RPMI8226 (cell line): Measurements from ENCODE around the gene PCGF5.
A peak's percentile ranks its signal among the peaks of the same experiment; 100 is the strongest.
"Not testable (repeated sequence)": the region's sequence is repeated elsewhere in the genome, so short reads cannot be mapped to it uniquely, and the experiment has no call there.

Experiments used
- DNase-seq: peaks from one replicate; pipeline ENCODE4 v3.0.0-alpha.2; 2015

The PCGF5 gene

DNA sequence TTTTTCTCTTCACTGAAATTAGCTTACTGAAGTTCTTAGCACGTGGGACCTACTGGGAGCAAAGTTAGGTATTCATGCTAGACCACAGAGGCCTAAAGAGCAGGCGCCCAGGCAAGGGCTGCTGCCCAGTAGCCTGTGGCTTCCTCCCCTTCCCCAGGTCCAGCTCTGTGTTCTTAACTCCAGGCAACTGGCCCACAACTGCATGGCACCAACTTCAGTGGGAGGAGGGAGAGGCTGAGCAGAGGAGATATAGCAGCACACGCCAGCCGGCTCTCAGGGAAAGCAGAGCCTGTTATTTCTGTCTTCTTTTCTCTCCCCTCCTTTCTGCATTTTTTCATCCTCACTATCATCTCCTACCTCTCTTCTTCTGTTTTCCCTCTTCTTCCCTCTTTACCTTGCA is 67.4 kb downstream of the PCGF5 start:
- DNase-seq, result no peak

DNA sequence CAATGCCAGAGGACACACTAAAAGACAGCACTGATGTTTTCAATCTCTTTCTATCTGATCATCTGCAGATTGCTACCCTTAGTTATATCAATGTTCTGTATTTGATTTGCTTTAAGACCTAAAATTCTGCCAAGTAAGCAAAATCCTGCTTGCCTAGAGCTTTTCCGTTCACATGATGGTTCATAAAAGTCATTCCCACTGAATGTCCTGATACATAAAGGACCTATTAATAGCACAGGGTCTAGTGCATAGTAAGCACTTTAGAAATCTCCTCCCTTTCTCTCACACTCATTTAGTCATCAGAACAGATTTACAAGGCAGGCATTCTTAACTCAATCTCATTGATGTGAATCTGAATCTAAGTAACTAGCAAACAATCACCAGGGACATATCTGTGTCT is 68.8 kb downstream of the PCGF5 start:
- DNase-seq, result no peak

DNA sequence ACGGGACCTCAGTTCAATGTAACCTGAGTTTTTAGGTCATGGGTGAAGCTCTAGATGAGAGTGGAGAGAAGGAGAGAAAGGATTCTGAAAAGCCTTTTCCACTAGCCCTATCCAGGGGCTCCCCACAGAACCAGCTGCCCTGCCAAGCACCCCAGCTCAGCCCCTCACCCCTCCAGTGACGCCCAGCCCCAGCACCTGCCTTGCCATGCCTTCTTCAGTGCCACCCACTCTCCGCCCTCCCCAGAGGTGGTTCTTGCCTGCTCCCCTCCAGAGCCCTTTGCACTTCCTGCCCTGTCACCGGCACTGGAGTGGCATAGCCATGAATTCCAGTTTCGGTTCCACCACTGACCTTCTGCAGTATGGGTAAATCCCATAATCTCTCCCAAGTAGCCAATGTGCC is 70.1 kb downstream of the PCGF5 start:
- no peak for DNase-seq

DNA sequence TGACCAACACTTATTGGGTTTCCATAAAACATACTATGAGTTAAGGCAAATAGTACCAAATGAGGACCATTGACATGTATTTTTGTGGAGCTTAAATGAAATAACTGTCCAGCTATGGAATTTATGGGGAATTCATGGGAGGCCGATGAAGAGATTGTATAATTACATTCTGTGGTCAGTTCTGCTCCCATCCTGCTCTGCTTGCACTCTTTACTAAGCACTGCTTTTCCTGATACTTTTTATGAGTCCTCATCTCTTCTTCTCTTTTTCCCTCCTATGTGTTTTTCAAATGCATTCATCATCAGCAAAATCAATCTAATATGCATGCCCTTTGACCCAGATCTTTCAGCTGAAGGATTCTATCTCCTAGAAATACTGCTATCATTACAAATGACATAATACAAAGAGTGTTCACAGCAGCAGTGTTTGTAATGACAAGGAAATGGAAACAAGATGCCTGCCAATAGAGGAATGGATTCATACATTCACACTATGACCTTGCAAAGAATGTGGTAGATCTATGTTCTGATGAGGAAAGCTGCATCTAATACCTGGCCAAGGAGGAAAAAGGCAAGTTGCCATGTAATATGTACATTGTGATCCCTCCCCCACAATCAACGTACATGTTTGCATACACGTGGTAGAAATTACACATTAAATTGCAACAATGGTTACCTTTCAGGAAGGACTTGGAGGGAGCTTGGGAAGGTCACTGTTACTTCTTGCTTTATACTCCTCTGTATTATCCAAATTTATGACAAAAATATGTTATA is 73.9 kb downstream of the PCGF5 start:
- DNase-seq, result no peak

DNA sequence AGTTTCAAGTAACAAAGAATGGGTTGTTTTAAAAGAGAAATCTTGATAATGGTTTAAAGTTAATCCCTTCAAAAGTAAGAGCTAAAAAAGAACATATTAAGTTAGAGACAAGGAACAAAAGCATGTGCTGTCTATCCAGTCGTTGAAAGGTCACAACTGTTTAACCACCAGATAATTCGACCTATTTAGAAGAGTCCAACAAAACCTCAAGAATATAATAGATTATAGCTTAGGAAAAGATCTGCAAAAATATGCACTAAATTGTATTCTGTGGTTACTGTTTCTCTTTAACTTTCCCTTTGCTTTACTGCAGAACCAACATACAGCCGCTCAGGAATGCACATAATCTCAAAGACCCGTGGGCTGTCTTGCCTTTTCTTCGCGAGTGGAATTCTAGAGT is 74.9 kb downstream of the PCGF5 start:
- no peak for DNase-seq

DNA sequence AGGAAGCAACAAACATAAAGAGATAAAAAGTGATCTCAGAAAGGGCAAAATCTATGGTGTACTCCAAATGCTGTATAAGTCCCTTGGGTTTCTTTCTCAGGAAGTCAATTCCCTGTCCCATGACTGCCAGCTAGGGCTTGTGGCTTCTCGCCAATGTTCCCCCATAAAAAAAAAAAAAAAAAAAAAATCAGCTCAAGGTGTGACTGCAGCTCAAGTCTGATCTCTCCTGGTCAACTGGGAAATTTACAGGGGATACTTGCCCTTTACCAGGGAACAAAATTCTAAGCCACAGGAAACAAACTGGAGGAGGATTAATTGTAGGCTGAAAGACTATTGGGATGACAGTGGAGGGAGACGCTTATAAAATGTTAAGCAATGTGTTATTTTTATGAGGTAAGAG is 76.0 kb downstream of the PCGF5 start:
- no peak for DNase-seq

DNA sequence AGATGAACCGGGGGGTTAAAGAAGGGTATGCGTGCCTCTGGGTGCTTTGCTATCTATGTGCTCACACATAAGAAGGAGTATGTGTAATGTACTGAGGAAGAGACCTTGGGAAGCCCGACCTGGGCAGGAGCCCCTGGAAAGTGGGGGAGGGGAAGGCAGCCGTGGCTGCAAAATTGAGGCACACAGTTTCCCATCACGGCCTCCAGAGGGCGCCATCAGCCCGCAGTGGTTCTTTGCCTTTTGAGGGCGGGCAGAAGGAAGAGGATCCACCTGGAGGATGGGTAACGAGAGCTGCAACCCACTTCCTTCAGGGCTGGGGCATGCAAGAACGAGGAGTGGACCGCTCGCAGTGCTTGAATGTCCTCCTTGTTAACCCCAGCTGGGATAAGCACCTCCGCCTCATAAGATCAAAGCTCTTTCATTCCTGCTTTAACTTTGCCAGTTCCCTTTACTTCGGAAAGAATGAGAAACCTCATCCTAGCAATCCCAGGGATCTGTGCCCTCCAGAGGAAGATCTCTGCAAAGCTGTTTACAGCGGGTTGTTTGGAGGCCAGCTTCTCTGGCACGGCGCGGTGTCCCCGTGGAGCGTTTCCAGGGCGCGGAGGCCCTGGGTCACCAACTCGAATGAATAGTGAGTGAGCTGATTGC is 77.9 kb downstream of the PCGF5 start:
- peak; percentile 72 for DNase-seq

DNA sequence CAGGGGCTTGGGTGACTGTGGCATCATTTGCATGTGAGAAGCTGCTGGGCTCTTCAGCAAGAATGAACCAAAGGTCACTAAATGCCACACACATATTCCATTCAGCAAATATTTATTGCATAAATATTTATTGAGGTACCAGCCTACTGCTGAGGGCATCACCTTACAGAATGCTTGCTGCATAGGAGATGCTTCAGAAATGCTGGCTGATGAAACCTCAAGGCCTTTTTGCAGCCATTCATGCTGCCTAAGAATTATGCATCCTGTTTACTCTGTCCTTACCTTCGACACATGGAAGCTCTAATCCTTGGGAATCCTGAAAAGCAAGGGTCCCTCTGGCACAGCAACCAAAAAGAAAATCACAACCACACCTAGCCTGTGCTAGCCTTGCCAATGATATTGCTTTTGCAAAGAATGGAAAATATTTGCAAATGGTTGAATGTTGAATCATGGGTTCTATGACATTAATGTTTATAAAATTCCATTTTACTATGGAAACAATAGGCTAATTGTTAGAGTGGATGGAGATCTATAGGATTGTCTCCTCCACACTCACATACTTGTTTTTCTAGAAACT is 79.6 kb downstream of the PCGF5 start:
- DNase-seq, result no peak

DNA sequence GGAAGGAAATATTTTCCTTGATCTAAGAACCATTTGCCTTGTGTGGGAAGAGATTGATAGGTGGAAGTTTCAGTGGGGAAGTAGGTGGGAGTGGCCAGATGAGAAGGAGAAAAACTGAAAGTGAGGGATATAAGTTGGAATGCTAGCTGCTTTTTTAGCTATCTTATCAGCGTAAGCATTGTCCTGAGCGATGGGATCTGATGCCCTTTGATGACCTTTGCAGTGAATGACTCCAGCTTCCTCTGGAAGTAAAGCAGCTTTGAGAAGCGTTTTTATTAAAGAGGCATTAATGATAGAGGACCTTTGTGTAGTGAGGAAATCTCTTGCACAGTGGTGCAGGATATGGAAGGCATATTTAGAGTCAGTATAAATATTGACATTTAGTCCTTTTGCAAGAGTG is 82.5 kb downstream of the PCGF5 start:
- not testable (repeated sequence) for DNase-seq

DNA sequence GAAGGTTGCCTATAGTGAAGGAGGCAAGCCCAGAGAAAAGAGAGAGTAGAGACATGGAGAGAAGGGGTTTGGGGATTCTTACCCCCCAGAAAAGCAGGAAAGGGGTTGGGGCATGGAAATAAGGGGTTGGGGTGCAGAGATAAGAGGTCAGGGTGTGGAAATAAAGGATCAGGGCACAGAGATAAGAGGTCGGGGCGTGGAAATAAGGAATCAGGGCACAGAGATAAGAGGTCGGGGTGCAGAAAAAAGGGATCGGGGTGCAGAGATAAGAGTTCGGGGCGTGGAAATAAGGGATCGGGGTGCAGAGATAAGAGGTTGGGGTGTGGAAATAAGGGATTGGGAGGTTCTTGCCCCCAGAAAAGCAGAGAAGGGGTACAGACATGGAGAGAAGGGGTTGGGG is 85.5 kb downstream of the PCGF5 start:
- DNase-seq, result not testable (repeated sequence)

DNA sequence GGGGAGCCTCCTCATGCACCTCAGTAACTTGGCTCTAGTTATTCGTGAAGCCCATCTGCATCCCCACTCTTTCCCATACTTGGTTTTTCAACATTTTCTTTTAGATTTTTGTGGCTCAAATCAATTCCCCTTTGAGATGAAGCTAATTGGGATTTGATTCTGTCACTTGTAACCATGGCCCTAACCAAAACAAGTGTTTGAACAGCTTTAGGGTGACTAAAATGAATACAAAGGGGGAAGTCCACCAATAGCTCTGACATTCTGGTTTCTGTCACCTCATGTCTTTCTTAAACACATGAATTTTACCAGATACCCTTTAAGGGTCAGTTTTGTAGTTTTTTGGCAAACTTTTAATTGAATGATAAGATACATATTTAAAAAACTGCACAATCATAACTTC is 87.0 kb downstream of the PCGF5 start:
- no peak for DNase-seq

DNA sequence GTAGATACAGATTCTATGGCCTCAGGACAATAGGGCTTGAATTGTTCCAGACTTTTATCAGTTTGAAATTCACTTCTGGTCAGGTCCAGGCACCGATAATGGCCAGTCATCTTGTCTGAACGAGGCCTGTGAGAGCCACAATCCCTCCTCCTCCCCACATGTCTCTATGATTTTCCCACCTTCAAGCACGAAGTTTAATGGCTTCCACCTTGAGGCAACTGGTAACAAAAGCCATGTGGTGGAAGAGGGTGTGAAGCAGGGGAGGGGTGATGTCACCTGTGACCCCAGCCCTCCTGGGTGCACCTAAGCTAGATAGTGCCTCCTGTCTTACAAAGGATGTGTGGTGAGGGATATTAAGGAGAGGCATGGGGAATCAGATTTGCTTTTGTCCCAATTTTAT is 89.2 kb downstream of the PCGF5 start:
- no peak for DNase-seq

DNA sequence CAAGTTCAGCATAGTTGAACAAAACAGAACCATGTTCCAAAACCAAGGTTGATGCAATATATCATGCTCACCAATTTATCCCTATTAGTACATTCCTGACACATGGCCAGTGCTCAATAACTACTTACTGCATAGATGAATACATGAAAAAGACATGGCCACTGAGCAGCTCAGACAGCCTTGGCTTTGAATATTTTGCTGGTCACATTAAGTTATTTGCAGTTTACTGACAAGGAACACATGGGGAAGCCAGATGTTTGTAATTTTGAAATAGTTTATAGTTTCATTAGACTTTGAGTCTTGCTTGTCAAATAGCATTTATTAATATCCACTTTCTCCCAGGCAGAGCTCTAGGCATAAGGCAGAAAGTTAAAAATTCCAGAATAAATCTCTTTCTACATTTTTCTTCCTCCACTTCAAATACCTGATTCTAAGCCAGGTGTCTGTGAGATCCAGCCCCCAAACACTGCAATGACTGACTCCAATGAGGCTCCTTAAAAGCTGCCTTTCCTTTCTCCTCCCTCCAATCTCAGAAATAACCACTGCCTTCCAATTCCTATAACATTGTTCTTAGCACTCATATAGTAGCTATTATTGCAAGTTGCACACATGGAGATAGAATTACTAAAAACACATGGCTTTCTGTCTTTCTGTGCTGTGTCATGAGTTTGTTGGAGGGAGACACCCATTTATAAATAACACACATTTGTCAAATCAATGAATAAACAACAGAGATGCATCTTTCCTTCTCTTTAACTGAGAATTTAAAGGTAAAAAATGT is 91.3 kb downstream of the PCGF5 start:
- no peak for DNase-seq

DNA sequence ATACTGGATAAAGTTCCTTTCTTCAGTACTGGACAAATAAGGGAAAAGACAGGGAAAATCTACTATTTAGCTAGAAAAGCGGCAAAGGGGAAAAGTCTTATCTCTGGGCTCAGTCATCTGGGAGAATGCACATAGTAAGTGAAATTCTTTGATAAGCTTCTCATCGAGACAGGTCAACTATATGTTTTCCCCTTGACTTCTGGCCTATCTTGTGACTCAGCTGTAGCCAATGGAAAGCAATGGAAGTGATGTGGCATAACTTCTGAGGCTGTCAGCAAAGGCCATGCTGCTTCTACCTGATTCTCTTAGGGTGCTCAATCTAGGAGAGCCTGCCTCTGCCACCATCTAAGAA is 91.9 kb downstream of the PCGF5 start:
- DNase-seq, result no peak

DNA sequence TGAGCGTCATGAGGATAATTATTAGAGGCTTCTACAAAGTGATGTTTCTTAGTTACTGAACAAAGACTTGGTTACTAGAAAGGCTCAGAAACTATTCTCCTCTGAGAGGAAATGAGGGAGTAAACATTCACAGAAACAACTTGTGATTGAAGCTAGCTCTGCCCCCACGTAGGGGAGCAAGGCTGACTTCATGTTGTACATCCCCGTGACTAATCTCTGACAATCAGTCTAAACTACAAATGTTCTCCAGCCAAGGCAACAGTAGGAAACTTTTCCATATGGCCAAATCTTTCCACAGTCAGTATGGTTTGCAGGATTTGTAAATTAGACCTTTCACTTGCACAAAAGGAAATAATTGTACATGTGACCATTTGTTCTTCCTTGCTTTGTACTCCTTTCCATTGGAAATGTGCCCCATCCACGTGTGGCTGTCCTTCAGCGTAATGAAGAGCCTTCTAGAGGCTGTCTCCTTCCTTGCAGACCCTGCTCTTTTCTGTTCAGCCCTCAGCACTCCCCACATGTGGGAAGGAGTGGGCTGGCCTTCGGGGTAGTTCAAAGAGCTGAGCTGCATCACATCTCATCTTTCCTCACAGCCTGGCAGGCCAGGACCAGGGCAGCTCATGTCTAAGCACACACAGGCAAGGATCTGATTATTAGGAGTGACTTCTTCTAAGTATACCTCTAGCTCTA is 93.5 kb downstream of the PCGF5 start:
- DNase-seq, result no peak

DNA sequence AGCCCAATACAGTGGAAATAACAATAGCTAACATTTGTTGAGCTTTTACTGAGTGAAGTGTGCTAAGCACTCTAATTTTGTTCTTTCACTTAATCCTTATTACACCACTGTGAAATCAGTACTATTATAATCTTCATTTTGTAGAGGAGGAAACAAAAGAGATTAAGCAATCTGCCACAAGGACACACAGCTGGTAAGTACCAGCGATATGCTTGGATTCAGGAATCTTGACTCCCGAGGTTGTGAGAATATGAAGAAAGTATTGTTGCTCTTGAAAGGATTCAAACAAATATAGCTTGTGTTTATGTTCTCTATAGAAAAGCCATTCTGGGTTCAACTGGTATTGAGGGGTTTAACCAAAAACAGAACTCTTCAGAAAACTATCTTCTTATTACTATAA is 96.0 kb downstream of the PCGF5 start:
- no peak for DNase-seq

DNA sequence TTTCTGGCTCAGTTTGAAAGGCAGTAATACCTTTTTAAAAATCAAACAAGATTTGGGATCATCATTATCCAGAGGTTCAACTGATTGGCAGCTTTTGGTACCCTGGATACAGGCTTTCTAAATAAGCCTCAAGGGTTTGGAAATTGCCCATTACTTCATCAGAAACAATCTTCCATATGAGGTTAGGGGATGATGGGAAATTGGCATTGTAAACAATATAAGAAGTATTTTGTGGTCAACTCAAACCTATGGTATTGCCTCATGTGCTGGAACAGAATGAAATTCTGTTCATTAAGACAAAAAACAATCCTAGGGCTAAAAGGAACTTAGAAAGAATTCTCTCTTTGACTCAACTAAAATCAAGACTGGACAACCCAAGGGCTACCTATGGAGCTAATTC is 97.1 kb downstream of the PCGF5 start:
- DNase-seq, result no peak

DNA sequence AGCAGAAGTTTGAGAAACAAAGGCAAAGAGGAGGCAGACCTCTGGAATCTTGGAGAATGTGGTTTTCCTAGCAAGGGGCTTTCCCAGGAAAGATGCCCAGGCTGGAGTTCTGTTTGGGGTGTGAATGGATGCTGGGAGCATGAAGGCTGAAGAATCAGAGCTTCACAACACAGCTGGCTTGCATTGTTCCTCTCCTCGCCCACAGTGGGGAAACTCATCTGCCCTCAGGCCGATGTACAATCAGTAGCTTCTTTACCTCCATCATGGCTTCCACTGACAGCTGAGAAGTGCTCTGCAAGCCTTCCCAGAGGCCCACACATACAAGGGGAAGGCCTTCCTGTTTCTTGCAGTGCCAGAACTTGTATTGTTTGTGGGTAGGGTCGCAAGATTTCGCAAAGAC is 98.9 kb downstream of the PCGF5 start:
- DNase-seq, result no peak

DNA sequence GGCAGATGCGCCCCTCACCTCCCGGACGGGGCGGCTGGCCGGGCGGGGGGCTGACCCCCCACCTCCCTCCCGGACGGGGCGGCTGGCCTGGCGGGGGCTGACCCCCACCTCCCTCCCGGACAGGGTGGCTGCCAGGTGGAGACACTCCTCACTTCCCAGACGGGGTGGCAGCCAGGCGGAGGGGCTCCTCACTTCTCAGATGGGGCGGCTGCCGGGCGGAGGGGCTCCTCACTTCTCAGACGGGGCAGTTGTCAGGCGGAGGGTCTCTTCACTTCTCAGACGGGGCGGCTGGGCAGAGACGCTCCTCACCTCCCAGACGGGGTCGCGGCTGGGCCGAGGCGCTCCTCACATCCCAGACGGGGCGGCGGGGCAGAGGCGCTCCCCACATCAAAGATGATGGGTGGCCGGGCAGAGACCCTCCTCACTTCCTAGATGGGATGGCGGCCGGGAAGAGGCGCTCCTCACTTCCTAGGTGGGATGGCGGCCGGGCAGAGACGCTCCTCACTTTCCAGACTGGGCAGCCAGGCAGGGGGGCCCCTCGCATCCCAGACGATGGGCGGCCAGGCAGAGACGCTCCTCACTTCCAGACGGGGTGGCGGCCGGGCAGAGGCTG is 102.9 kb downstream of the PCGF5 start:
- not testable (repeated sequence) for DNase-seq

DNA sequence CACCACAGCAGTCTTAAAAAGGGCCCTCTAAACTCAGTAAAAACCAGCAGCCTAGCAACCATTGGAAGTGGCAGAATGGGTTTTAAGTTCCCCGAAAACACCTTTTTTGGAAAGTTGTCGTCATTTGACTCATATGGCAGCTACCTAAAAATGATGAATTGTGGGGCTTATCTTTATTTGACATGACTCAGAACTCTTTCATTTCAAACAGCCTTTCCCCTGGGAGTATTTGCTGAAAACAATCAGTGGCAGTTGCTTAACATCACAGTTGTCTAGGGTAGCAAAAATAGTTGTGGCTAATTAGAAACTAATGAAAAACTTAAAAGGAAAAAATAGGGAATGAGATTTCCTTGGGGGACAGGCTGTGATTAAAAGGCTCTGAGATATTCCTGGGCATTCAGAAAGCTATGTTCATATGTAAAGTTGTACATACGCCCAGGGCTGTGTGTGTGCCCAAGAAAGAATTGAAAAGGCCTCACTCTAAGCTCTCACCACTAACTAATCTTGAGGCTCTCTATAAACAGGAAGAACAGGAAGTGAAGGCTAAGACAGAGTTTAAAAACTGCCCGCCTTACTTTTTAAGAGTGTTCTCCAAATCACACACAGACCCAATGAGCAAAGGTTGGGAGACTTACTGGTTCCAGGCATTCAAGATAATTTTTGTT is 108.0 kb downstream of the PCGF5 start:
- no peak for DNase-seq
